GM23338 (cell line): ENCODE data around the gene ELAPOR1. TPM values are rescaled to one million over a fixed set of nuclear protein-coding genes. Genes with fewer than 3 reads are reported as not detected.

Source experiments
- ATAC-seq: fragments of 200-7000 bp; cut with Tn5 transposase; 3 replicates; pipeline ENCODE4 v1.9.1; 2020
- DNase-seq: peaks from one replicate; pipeline ENCODE4 v3.0.0-alpha.2; 2015; ENCODE audit warnings: low spot score
- H2AFZ ChIP-seq: fragments of 200-600 bp; sonication (generic); 2 replicates; pipeline ENCODE4 v1.8.0; 2016; ENCODE audit warnings: antibody characterized with exemption, mild to moderate bottlenecking, moderate library complexity
- H3F3A ChIP-seq: fragments of 200-600 bp; sonication (generic); replicated peaks from 2 replicates; pipeline ENCODE4 v1.8.0; 2017; ENCODE audit warnings: antibody characterized with exemption, mixed run types, low read depth
- H3K27ac ChIP-seq: fragments of 200-600 bp; sonication (generic); 2 replicates; pipeline ENCODE4 v1.6.1; 2016; ENCODE audit warnings: low read depth
- H3K27me3 ChIP-seq: fragments of 200-600 bp; sonication (generic); 2 replicates; pipeline ENCODE4 v1.8.0; 2016; ENCODE audit warnings: mild to moderate bottlenecking, mixed run types, moderate library complexity; ENCODE audit not compliant: insufficient read depth
- H3K36me3 ChIP-seq: fragments of 200-600 bp; sonication (generic); 2 replicates; pipeline ENCODE4 v1.8.0; 2016; ENCODE audit warnings: mild to moderate bottlenecking; ENCODE audit not compliant: insufficient read depth
- H3K4me1 ChIP-seq: fragments of 200-600 bp; sonication (generic); 2 replicates; pipeline ENCODE4 v1.8.0; 2016; ENCODE audit warnings: mild to moderate bottlenecking, moderate library complexity; ENCODE audit not compliant: insufficient read depth
- H3K4me2 ChIP-seq: fragments of 200-600 bp; sonication (generic); 2 replicates; pipeline ENCODE4 v1.7.1; 2017; ENCODE audit warnings: mixed run types
- H3K4me3 ChIP-seq: fragments of 200-600 bp; sonication (generic); 2 replicates; pipeline ENCODE4 v1.6.1; 2016; ENCODE audit warnings: mixed run types
- H3K79me2 ChIP-seq: fragments of 200-600 bp; sonication (generic); replicated peaks from 2 replicates; pipeline ENCODE4 v1.8.0; 2017; ENCODE audit warnings: mild to moderate bottlenecking; ENCODE audit not compliant: insufficient read depth
- H3K9me2 ChIP-seq: fragments of 200-600 bp; sonication (generic); 2 replicates; pipeline ENCODE4 v1.8.0; 2017; ENCODE audit not compliant: insufficient read depth
- H4K20me1 ChIP-seq: fragments of 200-600 bp; sonication (generic); replicated peaks from 2 replicates; pipeline ENCODE4 v1.8.0; 2017; ENCODE audit warnings: mild to moderate bottlenecking; ENCODE audit not compliant: insufficient read depth
- H3K27ac Mint-ChIP-seq: 2 replicates; pipeline ENCODE4 v1.8.0; 2020; ENCODE audit warnings: inconsistent platforms, mild to moderate bottlenecking, moderate library complexity, mixed read lengths
- H3K27me3 Mint-ChIP-seq: 3 replicates; pipeline ENCODE4 v1.8.0; 2022; ENCODE audit warnings: low read depth, mild to moderate bottlenecking, moderate library complexity, mixed read lengths, inconsistent platforms; ENCODE audit not compliant: insufficient read depth, poor library complexity
- H3K36me3 Mint-ChIP-seq: 3 replicates; pipeline ENCODE4 v1.8.0; 2021; ENCODE audit warnings: low read depth, mild to moderate bottlenecking, inconsistent platforms, moderate library complexity, mixed read lengths
- H3K4me1 Mint-ChIP-seq: 3 replicates; pipeline ENCODE4 v1.8.0; 2020; ENCODE audit warnings: mild to moderate bottlenecking, inconsistent platforms, mixed read lengths
- H3K4me3 Mint-ChIP-seq: 3 replicates; pipeline ENCODE4 v1.8.0; 2021; ENCODE audit warnings: moderate library complexity, mild to moderate bottlenecking, inconsistent platforms, mixed read lengths
- H3K9me3 Mint-ChIP-seq: 3 replicates; pipeline ENCODE4 v1.8.0; 2020; ENCODE audit warnings: moderate library complexity, mild to moderate bottlenecking, inconsistent platforms, mixed read lengths
- CREB1 ChIP-seq: fragments of 250-450 bp; sonication (Bioruptor Pico); IDR thresholded peaks from 2 replicates; pipeline ENCODE4 v1.5.0; 2020; ENCODE audit warnings: low read depth, mild to moderate bottlenecking, moderate library complexity
- EZH2 ChIP-seq: fragments of 200-600 bp; sonication (generic); IDR thresholded peaks from one replicate; pipeline ENCODE4 v1.8.0; 2017; ENCODE audit warnings: antibody characterized with exemption, mild to moderate bottlenecking, low read depth; ENCODE audit not compliant: unreplicated experiment
- EZH2phosphoT487 ChIP-seq: fragments of 200-600 bp; sonication (generic); IDR thresholded peaks from one replicate; pipeline ENCODE4 v1.8.1; 2018; ENCODE audit warnings: antibody characterized with exemption; ENCODE audit not compliant: unreplicated experiment
- JUNB ChIP-seq: IDR thresholded peaks from one replicate; pipeline ENCODE4 v1.6.1; 2016; ENCODE audit warnings: antibody characterized with exemption; ENCODE audit not compliant: unreplicated experiment
- NANOG ChIP-seq: IDR thresholded peaks from 2 replicates; pipeline ENCODE4 v1.6.1; 2016; ENCODE audit warnings: antibody characterized with exemption, borderline replicate concordance
- POLR2AphosphoS5 ChIP-seq: IDR thresholded peaks from 2 replicates; pipeline ENCODE4 v1.6.1; 2016; ENCODE audit warnings: antibody characterized with exemption, low read depth
- REST ChIP-seq: IDR thresholded peaks from one replicate; pipeline ENCODE4 v1.6.1; 2018; ENCODE audit warnings: antibody characterized with exemption; ENCODE audit not compliant: unreplicated experiment
- STAT1 ChIP-seq: IDR thresholded peaks from one replicate; pipeline ENCODE4 v1.6.1; 2016; ENCODE audit warnings: antibody characterized with exemption; ENCODE audit not compliant: unreplicated experiment
- ZNF331 ChIP-seq: fragments of 250-450 bp; sonication (Bioruptor Pico); IDR thresholded peaks from 2 replicates; pipeline ENCODE4 v1.5.0; 2020; ENCODE audit warnings: low read depth, mild to moderate bottlenecking, moderate library complexity
- ZNF462 ChIP-seq: fragments of 250-450 bp; sonication (Bioruptor Pico); IDR thresholded peaks from 2 replicates; pipeline ENCODE4 v1.5.0; 2020; ENCODE audit warnings: mild to moderate bottlenecking, moderate library complexity
- polyA plus RNA-seq: library from polyadenylated mRNA; unstranded; fragments of >200 nt; fragmentation: Nextera tagmentation; extraction: Ambion mirVana; gene quantifications from 2 replicates; pipeline ENCODE4 v1.2.1, GENCODE V29; 2016
- total RNA-seq: library from RNA; depleted of rRNA; stranded (reverse); fragments of >200 nt; shearing (Covaris generic); gene quantifications from 2 replicates; pipeline ENCODE4 v1.2.3, GENCODE V29; 2014

Gene ELAPOR1
- total and polyA plus RNA-seq, 2 experiments from 2014 or later: 0.92 to 2.4 TPM

- no peak for TF ChIP-seq REST
These were observed 22.0 kb downstream of the ELAPOR1 start (continued) for GRCh38 chr1:109135940-109136339.

GRCh38 chr1:109136766-109137165, 22.9 kb downstream of the ELAPOR1 start:
- H3K36me3 Mint-ChIP-seq: no peaks in the 10 kb centered on the region
- H3K4me3 Mint-ChIP-seq: no peak overlapping the region
- H3K4me1 ChIP-seq: no peaks in the 10 kb centered on the region
- H2AFZ ChIP-seq: no peak overlapping the region
- H3K27me3 Mint-ChIP-seq: peaks cover 1% of the 10 kb centered on the region
- no peak for ATAC-seq
- DNase-seq: no peak
- H3K27ac Mint-ChIP-seq: no peak overlapping the region
- no peaks in the 10 kb centered on the region for H3K9me2 ChIP-seq
- peaks cover 2% of the 10 kb centered on the region; the same call in 1 of the 3 replicates for H3K4me1 Mint-ChIP-seq
- no peaks in the 10 kb centered on the region for H3F3A ChIP-seq
- no peaks in the 10 kb centered on the region for H3K36me3 ChIP-seq
- no peak overlapping the region for H3K4me3 ChIP-seq
- H4K20me1 ChIP-seq: no peaks in the 10 kb centered on the region
- no peak overlapping the region for H3K27ac ChIP-seq
- no peaks in the 10 kb centered on the region for H3K27me3 ChIP-seq
- no peaks in the 10 kb centered on the region for H3K79me2 ChIP-seq
- no peak overlapping the region for H3K4me2 ChIP-seq
- H3K9me3 Mint-ChIP-seq: no peaks in the 10 kb centered on the region
- TF ChIP-seq REST (no peak), ZNF331 (CRISPR knock-in tag) (no peak), STAT1 (no peak), NANOG (no peak), ZNF462 (CRISPR knock-in tag) (no peak), EZH2 (no peak), JUNB (no peak), CREB1 (no peak), EZH2phosphoT487 (no peak), POLR2AphosphoS5 (no peak)
